ENCODE results near the gene GGACT.

The GGACT gene

DNA sequence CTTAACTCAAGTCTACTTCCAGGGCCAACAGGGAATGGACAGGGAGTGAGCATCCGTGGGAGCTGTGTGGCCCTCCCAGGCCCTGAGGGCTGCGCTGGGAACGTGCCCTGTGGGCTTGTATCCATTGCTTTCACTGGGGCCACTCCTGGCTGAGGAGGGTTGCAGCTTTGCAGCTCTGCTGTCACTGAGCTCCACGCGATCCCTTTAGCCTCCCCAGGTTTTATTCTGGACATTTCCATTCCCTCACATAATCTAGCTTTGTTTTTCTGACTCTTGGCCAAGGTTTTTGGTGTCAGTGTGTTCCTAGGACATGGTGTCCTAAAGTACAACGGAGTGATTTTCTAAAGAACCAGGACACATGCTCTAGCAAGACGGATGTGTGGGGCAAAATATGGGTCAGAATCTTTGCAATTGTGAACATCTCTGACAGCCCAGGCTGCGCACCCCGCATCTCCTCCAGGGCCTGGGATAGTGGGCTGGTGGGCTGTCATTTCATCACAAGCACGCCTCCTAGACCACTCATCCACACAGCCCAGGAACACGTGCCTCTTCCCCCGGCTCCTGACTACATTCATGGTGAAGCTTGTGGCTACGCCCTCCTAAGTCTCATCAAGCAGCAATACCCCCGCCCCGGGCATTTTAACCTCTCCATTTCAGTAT is 28.0 kb downstream of the GGACT start:
- H3K27ac ChIP-seq (ENCODE audit: insufficient read depth, low read depth, low read length, poor library complexity, severe bottlenecking): no peak overlapping the region
- no peaks in the 10 kb centered on the region for H3K4me1 ChIP-seq (ENCODE audit: control insufficient read depth, insufficient read depth, low read length)
- 89 to 92% methylated on average over 15 of the region's 15 CpGs for WGBS, 2 experiments
- no peaks in the 10 kb centered on the region for H3K27me3 ChIP-seq (ENCODE audit: control insufficient read depth, insufficient read depth, low read length, poor library complexity, severe bottlenecking)
- H3K4me3 ChIP-seq (ENCODE audit: insufficient read depth, low read depth, low read length): no peak overlapping the region
- no peaks in the 10 kb centered on the region for H3K36me3 ChIP-seq (ENCODE audit: control insufficient read depth, insufficient read depth, low read length)
- no peaks in the 10 kb centered on the region for H3K9me3 ChIP-seq (ENCODE audit: control insufficient read depth, low read length)

DNA sequence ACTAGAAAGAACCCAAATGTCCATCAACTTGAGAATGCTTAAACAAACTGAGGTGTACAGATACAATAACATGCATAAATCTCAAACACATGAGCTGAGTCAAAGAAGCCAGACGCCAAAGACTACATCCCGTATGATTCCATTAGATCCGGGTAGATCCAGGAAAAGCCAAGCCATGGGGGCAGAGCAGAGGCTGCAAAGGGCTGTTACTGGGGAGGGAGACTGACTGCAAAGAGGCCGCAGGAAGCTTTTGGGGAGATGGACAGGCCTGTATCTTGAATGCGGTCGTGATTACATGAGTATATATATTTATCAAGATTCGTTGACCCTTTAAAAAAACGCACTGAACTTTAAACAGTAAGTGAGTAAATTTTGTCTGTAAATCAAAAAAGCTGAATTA is 28.7 kb downstream of the GGACT start:
- Histone ChIP-seq H3K9me3 (ENCODE audit: control insufficient read depth, low read length) (no peaks in the 10 kb centered on the region), H3K4me1 (ENCODE audit: control insufficient read depth, insufficient read depth, low read length) (no peaks in the 10 kb centered on the region), H3K27ac (ENCODE audit: insufficient read depth, low read depth, low read length, poor library complexity, severe bottlenecking) (no peak overlapping the region), H3K27me3 (ENCODE audit: control insufficient read depth, insufficient read depth, low read length, poor library complexity, severe bottlenecking) (no peaks in the 10 kb centered on the region), H3K4me3 (ENCODE audit: insufficient read depth, low read depth, low read length) (no peak overlapping the region), H3K36me3 (ENCODE audit: control insufficient read depth, insufficient read depth, low read length) (no peaks in the 10 kb centered on the region)
- WGBS, 2 experiments: 95 to 96% methylated on average over 8 of the region's 8 CpGs

DNA sequence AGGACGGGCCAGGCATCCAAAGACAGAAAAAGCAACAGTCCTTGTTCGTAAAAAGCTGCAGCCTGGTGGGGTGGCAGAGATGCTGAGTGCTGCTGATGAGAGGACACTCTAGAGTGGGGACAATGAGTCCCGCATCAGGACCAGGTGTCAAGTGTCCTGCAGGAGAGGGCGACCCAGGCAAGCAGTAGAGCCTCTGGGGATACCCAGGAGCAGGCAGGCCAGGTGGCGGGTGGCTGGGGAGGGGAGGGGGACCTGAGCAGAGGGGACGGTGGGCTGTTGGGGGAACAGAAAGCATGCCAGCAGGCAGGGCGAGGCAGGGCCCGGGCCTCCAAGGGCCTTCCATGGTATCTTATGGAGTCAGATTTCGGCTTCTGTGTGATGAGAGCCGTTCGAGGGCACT is 35.8 kb downstream of the GGACT start:
- no peaks in the 10 kb centered on the region for H3K36me3 ChIP-seq (ENCODE audit: control insufficient read depth, insufficient read depth, low read length)
- peaks cover 4% of the 10 kb centered on the region for H3K4me1 ChIP-seq (ENCODE audit: control insufficient read depth, insufficient read depth, low read length)
- no peaks in the 10 kb centered on the region for H3K27me3 ChIP-seq (ENCODE audit: control insufficient read depth, insufficient read depth, low read length, poor library complexity, severe bottlenecking)
- no peak overlapping the region for H3K27ac ChIP-seq (ENCODE audit: insufficient read depth, low read depth, low read length, poor library complexity, severe bottlenecking)
- no peak overlapping the region for H3K4me3 ChIP-seq (ENCODE audit: insufficient read depth, low read depth, low read length)
- WGBS, 2 experiments: 91 to 92% methylated on average over 11 of the region's 11 CpGs
- no peaks in the 10 kb centered on the region for H3K9me3 ChIP-seq (ENCODE audit: control insufficient read depth, low read length)

DNA sequence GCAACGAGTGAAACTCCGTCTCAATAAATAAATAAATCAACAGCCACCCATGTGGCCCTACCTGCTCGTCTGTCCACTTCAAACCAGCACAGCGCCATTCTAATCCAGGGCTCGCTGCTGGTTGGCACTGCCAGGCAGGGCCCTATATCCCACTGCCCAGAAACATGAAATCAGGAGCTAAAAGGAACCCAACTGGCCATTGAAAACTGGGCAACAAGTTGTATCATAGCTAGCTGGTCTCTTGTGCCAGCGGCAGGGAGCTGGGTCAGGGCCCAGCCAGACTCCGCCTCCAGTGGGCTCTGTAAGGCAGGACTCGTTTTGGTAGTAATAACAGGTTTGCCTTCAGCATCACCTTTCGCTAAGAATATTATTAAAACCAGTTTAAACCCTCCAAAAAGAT is 39.3 kb downstream of the GGACT start:
- Histone ChIP-seq H3K4me1 (ENCODE audit: control insufficient read depth, insufficient read depth, low read length) (peaks cover 4% of the 10 kb centered on the region), H3K27ac (ENCODE audit: insufficient read depth, low read depth, low read length, poor library complexity, severe bottlenecking) (no peak overlapping the region), H3K36me3 (ENCODE audit: control insufficient read depth, insufficient read depth, low read length) (no peaks in the 10 kb centered on the region), H3K9me3 (ENCODE audit: control insufficient read depth, low read length) (no peaks in the 10 kb centered on the region), H3K4me3 (ENCODE audit: insufficient read depth, low read depth, low read length) (no peak overlapping the region), H3K27me3 (ENCODE audit: control insufficient read depth, insufficient read depth, low read length, poor library complexity, severe bottlenecking) (no peaks in the 10 kb centered on the region)
- WGBS, 2 experiments: 93 to 96% methylated on average over 9 of the region's 9 CpGs

DNA sequence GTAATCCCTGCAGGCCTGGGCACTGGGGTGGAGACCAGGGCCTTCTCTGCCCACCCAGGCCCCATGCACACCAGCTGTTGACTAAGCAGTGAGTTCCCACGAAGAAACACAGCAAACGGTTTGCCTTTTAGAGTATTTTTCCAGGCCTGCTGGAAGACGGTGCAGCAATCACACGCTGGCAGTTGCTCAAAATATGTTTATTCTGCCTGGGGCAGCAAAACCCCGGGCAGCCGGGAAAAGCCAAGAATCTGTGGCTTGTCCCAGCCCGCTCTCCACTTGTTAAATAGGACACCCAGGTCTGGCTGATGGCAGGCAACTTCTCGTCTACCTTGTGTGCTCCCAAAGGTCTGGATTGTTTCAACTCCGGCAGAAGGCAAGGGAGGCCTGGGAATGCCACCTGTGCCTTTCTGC is 40.8 kb downstream of the GGACT start:
- WGBS, 2 experiments: 92 to 93% methylated on average over 9 of the region's 9 CpGs
- no peaks in the 10 kb centered on the region for H3K27me3 ChIP-seq (ENCODE audit: control insufficient read depth, insufficient read depth, low read length, poor library complexity, severe bottlenecking)
- no peaks in the 10 kb centered on the region for H3K36me3 ChIP-seq (ENCODE audit: control insufficient read depth, insufficient read depth, low read length)
- peaks cover 4% of the 10 kb centered on the region for H3K4me1 ChIP-seq (ENCODE audit: control insufficient read depth, insufficient read depth, low read length)
- H3K9me3 ChIP-seq (ENCODE audit: control insufficient read depth, low read length): no peaks in the 10 kb centered on the region
- H3K27ac ChIP-seq (ENCODE audit: insufficient read depth, low read depth, low read length, poor library complexity, severe bottlenecking): no peak overlapping the region
- no peak overlapping the region for H3K4me3 ChIP-seq (ENCODE audit: insufficient read depth, low read depth, low read length)

DNA sequence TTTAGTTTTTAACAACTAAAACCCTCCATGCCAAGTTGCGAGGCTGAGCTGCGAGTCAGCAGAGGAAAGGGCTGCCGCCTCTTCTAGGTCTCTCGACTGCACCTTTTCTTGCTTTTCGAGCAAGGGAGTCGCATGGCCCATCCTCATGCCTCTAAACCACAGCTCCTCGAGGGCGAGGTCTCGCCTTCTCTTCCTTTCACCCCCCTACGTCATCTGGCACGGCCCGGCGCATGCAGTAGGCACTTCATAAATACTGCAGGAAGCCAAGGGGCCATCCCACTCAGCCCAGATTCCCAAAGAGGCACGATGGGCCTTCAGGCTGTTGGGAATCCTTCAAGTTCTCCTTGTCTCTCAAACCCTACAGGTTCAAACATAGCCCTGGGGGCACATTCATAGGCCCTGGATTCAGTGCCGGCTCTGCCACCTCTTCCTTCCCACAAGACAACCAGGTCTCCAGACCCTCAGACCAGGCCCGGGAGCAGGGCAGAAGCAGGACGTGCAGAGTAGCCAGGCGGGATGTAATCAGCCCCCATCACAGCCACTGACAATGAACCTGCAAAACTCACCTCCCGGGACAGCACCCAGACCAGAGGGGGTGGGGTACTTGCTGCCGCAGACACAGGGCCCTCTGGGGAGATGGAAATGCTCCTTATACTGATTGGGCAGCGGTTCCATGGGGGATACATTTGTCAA is 41.7 kb downstream of the GGACT start:
- Histone ChIP-seq H3K4me1 (ENCODE audit: control insufficient read depth, insufficient read depth, low read length) (peaks cover 4% of the 10 kb centered on the region), H3K4me3 (ENCODE audit: insufficient read depth, low read depth, low read length) (no peak overlapping the region), H3K9me3 (ENCODE audit: control insufficient read depth, low read length) (no peaks in the 10 kb centered on the region), H3K36me3 (ENCODE audit: control insufficient read depth, insufficient read depth, low read length) (no peaks in the 10 kb centered on the region), H3K27me3 (ENCODE audit: control insufficient read depth, insufficient read depth, low read length, poor library complexity, severe bottlenecking) (no peaks in the 10 kb centered on the region), H3K27ac (ENCODE audit: insufficient read depth, low read depth, low read length, poor library complexity, severe bottlenecking) (no peak overlapping the region)
- 92 to 94% methylated on average over 21 of the region's 21 CpGs for WGBS, 2 experiments

DNA sequence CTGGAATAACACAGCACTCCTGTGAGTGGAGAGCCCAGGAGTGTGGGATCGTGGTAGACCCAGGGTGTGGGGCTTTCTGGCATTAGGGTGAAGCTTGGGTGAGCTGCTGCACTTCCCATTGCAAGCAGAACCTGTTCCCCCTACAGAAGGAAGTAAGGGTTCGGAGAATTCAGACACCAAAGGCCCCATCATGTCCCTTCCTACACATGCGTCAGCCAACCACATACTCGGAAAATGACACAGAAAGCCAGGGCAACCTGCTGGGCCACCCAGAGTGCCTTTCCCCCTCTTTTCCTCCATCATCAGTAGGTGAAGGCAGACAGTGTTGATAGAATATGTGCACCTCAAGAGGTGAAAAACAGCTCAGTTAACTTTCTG is 42.9 kb downstream of the GGACT start:
- no peak overlapping the region for H3K27ac ChIP-seq (ENCODE audit: insufficient read depth, low read depth, low read length, poor library complexity, severe bottlenecking)
- no peaks in the 10 kb centered on the region for H3K36me3 ChIP-seq (ENCODE audit: control insufficient read depth, insufficient read depth, low read length)
- WGBS, 2 experiments: 98% methylated on average over 4 of the region's 4 CpGs
- no peaks in the 10 kb centered on the region for H3K9me3 ChIP-seq (ENCODE audit: control insufficient read depth, low read length)
- H3K27me3 ChIP-seq (ENCODE audit: control insufficient read depth, insufficient read depth, low read length, poor library complexity, severe bottlenecking): no peaks in the 10 kb centered on the region
- H3K4me3 ChIP-seq (ENCODE audit: insufficient read depth, low read depth, low read length): no peak overlapping the region
- peaks cover 4% of the 10 kb centered on the region for H3K4me1 ChIP-seq (ENCODE audit: control insufficient read depth, insufficient read depth, low read length)

DNA sequence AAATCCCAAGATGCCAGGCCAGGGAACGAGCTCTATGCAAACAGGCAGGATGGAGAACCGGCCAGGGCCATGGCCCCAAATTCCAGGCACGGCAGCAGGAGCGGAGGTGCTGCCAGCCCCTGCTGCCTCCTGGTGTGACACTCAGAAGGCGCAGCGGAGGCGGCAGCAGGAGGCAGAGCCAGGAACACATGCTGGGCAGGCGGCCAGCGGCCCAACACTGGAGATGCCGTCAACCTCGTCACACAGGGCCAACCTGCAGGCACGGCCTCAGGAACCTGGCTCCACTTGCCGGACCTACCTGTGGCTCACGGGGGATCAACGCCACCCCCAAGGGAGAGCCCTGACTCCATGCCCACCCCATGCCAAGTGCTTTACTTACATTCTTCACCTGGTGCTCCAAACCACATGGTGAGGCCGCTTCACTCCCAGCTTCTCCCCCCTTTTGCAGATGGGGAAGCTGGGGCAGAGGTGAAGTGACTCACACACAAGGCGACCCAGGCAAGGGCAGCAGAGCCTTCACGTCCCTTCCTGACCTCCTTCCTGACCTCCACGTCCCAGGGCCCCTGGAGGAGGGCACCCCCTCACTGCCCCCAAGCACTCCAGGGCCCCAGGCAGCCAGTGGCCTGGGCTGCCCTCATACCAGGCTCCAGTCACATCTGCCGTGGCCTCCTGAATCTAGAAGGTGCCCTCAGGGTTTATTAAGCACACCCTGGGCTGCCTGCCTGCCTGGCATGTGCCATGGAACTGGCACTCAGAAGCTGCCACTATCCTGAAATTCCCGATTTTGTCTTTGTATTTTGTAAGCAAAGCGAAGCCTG is 43.5 kb downstream of the GGACT start:
- Histone ChIP-seq H3K27ac (ENCODE audit: insufficient read depth, low read depth, low read length, poor library complexity, severe bottlenecking) (no peak overlapping the region), H3K9me3 (ENCODE audit: control insufficient read depth, low read length) (no peaks in the 10 kb centered on the region), H3K4me3 (ENCODE audit: insufficient read depth, low read depth, low read length) (no peak overlapping the region), H3K27me3 (ENCODE audit: control insufficient read depth, insufficient read depth, low read length, poor library complexity, severe bottlenecking) (no peaks in the 10 kb centered on the region), H3K4me1 (ENCODE audit: control insufficient read depth, insufficient read depth, low read length) (no peaks in the 10 kb centered on the region), H3K36me3 (ENCODE audit: control insufficient read depth, insufficient read depth, low read length) (no peaks in the 10 kb centered on the region)
- WGBS, 2 experiments: 94% methylated on average over 22 of the region's 22 CpGs

DNA sequence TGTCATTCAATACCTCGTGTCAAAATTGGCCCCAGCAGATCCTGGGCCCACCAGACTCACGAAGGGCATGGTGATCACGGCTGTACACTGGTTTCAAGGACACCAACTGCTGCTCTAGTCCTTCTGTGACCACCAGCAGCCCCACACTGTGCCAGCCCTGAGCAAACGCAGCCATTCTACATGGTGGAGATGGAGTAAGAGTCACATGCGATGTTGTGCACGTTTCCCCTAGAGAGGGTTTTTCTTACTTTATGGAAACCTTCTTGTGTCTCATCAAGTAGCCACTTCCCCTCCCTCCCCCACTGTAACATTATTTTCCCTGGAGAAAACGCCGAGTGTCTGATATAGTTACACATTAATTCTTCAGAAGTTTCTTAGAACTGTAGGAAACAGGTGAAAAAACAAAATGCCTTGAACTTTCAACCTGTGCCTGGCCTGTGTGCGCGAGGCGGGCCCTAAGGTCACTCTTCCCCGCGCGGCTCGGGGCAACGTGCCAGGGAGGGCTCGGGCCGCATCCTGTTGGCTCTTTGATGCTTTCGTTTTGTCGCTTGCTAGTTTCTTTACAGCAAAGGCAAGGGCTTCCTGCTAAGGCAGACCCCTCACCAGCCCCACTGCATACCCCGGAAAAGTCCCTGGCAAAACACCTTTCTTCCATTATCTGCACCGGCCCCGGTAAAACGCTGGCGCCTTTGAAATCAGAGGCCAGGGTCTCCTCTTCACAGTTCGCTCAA is 44.6 kb downstream of the GGACT start:
- Histone ChIP-seq H3K4me3 (ENCODE audit: insufficient read depth, low read depth, low read length) (no peak overlapping the region), H3K27ac (ENCODE audit: insufficient read depth, low read depth, low read length, poor library complexity, severe bottlenecking) (no peak overlapping the region), H3K4me1 (ENCODE audit: control insufficient read depth, insufficient read depth, low read length) (no peaks in the 10 kb centered on the region), H3K36me3 (ENCODE audit: control insufficient read depth, insufficient read depth, low read length) (no peaks in the 10 kb centered on the region), H3K27me3 (ENCODE audit: control insufficient read depth, insufficient read depth, low read length, poor library complexity, severe bottlenecking) (no peaks in the 10 kb centered on the region), H3K9me3 (ENCODE audit: control insufficient read depth, low read length) (no peaks in the 10 kb centered on the region)
- 94% methylated on average over 26 of the region's 26 CpGs for WGBS, 2 experiments

DNA sequence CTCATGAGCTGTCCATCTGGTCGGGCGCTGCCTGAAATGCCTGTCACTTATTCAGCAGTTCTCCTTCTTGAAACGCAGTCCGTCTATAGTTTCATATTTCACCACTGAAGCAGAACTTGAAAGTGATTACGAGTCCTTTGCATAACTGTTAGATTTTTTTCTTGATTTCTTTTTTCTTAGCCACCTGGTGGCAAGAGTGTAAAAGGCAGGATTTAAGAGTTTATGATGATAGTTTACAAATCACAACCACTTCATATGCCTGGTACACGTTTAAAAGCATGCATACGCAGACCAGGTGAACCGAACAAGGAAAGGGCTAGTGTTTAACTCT is 45.8 kb downstream of the GGACT start:
- Histone ChIP-seq H3K4me3 (ENCODE audit: insufficient read depth, low read depth, low read length) (no peak overlapping the region), H3K27ac (ENCODE audit: insufficient read depth, low read depth, low read length, poor library complexity, severe bottlenecking) (no peak overlapping the region), H3K4me1 (ENCODE audit: control insufficient read depth, insufficient read depth, low read length) (no peaks in the 10 kb centered on the region), H3K27me3 (ENCODE audit: control insufficient read depth, insufficient read depth, low read length, poor library complexity, severe bottlenecking) (no peaks in the 10 kb centered on the region), H3K36me3 (ENCODE audit: control insufficient read depth, insufficient read depth, low read length) (no peaks in the 10 kb centered on the region), H3K9me3 (ENCODE audit: control insufficient read depth, low read length) (no peaks in the 10 kb centered on the region)
- 94% methylated on average over 4 to 8 of the region's 8 CpGs for WGBS, 2 experiments

Data from ectodermal cell (in vitro differentiated cells).